CD4-positive, alpha-beta T cell treated with Interleukin-10 for 1 hour (primary cell): ENCODE results near the gene CD14.
"Not testable (repeated sequence)": the region's sequence is repeated elsewhere in the genome, so short reads cannot be mapped to it uniquely, and the experiment has no call there.

Experiments used
- DNase-seq: peaks from one replicate; pipeline ENCODE4 v3.0.0-alpha.2; 2020

The CD14 gene

GRCh38 chr5:140593070-140593469 lies 39.9 kb downstream of the CD14 start:
- DNase-seq, result not testable (repeated sequence)

GRCh38 chr5:140591747-140592372 lies 41.1 kb downstream of the CD14 start:
- DNase-seq, result no peak

- no peak for DNase-seq
Measured at GRCh38 chr5:140590861-140591260, 42.1 kb downstream of the CD14 start.

- DNase-seq, result no peak
Measured at GRCh38 chr5:140588311-140589070, 44.5 kb downstream of the CD14 start.

GRCh38 chr5:140587495-140587894 lies 45.5 kb downstream of the CD14 start:
- no peak for DNase-seq
